Stomach (tissue), 4 donors: Measurements from ENCODE around the gene NREP.

Experiments used
- EP300 ChIP-seq: sonication (generic); formaldehyde crosslinking; IDR thresholded peaks from one replicate; pipeline ENCODE4 v1.6.1; 2017; ENCODE audit warnings: antibody characterized with exemption
- POLR2A ChIP-seq, 4 donors: fragments of 450-650 bp; IDR thresholded peaks; one replicate each; pipeline ENCODE4 v1.6.1; 2016; ENCODE audit warnings: antibody characterized with exemption in 4 of 4, control low read depth in 2 of 4, mild to moderate bottlenecking in 1 of 4, moderate library complexity in 1 of 4
- POLR2AphosphoS5 ChIP-seq, 3 donors: sonication (generic); formaldehyde crosslinking; IDR thresholded peaks; one replicate each; pipeline ENCODE4 v1.6.1; 2016; ENCODE audit warnings: antibody characterized with exemption in 3 of 3
- TF ChIP-seq, protein P1 (sequence below), 7 experiments: fragments of 450-650 bp in 4 of 7; fragments of 200-600 bp in 3 of 7; sonication (generic) in 3 of 7; IDR thresholded peaks; one replicate each; pipeline ENCODE4 v1.5.1; 2016 to 2019; ENCODE audit warnings: antibody characterized with exemption in 7 of 7, control low read depth in 2 of 7, mild to moderate bottlenecking in 1 of 7

DNA sequence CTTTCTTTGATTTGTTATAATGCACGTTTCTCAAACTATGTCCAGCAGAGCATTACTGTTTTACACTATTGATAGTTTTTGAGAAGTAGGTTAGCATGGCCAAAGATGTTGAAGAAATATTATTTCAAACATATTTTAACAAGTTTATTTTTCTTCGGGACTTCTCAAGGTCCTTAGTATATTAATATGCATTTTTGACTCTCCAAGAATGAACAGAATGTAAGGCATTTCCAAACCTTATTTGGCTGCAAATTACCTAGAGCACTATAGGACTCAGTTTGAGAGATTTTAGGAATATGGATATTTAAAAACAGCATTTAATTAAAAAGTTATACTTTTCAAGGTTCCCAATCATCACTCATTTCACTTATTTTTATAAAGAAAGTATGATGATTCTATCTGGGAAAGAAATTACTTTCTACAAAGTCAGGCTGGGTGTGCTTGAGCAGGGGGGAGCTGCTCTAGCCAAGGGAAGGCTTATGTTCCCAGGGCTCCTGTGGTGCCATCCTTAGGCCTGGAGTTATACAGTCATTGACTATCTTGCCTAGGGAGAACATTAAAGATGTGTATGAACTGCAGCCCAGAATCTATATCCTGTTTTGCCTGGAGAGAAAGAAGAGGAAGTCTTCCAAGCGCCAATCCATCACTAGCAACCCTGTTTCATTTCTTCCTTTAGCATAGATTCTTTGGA is 27.6 kb upstream of the NREP start:
- TF ChIP-seq, protein P1, sequence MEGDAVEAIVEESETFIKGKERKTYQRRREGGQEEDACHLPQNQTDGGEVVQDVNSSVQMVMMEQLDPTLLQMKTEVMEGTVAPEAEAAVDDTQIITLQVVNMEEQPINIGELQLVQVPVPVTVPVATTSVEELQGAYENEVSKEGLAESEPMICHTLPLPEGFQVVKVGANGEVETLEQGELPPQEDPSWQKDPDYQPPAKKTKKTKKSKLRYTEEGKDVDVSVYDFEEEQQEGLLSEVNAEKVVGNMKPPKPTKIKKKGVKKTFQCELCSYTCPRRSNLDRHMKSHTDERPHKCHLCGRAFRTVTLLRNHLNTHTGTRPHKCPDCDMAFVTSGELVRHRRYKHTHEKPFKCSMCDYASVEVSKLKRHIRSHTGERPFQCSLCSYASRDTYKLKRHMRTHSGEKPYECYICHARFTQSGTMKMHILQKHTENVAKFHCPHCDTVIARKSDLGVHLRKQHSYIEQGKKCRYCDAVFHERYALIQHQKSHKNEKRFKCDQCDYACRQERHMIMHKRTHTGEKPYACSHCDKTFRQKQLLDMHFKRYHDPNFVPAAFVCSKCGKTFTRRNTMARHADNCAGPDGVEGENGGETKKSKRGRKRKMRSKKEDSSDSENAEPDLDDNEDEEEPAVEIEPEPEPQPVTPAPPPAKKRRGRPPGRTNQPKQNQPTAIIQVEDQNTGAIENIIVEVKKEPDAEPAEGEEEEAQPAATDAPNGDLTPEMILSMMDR (IDR thresholded peaks at IDR 0.05), result no peak
- TF ChIP-seq POLR2AphosphoS5 (IDR thresholded peaks at IDR 0.05) (no peak), EP300 (no peak), POLR2A (IDR thresholded peaks at IDR 0.05) (no peak)
